ENCODE data around the gene ZBED1. TPM values are rescaled to one million over a fixed set of nuclear protein-coding genes. Genes with fewer than 3 reads are reported as not detected.
"Not testable (repeated sequence)": the region's sequence is repeated elsewhere in the genome, so short reads cannot be mapped to it uniquely, and the experiment has no call there.

Gene ZBED1
- total and polyA plus RNA-seq, 8 donors, result 11.9 to 39.5 (median 26.2) TPM

DNA sequence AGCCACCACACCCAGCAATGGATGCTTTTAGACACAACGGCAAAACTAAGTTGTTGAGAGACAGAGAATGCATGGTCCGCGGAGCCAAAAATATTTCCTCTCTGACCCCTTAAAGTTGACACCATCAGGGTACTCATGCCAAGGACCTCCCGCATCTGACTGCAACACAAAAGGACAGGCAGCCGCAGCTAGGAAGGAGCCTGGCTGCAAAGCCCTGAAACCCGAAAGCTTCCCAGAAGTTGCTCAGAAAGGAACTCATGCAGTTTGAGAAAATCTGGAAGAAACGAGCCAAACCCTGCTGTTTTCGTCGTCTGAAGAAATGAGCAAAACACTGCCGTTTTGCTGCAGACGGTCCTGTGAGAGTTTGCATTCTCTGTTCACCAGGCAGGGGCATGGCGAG lies 16.5 kb downstream of the ZBED1 start:
- Histone ChIP-seq H3K9me3 (no peaks in the 10 kb centered on the region), H3K4me3 (no peak overlapping the region), H3K27me3 (no peaks in the 10 kb centered on the region), H3K4me1 (no peaks in the 10 kb centered on the region), H3K27ac (no peak overlapping the region), H3K36me3 (peaks cover 0 to 17% (median 12%) of the 10 kb centered on the region in 3 donors)
- 82 to 85% methylated on average over 12 of the region's 12 CpGs for WGBS, 2 donors
- intact Hi-C loops (cut with DNase I), result no loop called here
- DNase-seq (no peak), FAIRE-seq (no peak), ATAC-seq (no peak)
- TF ChIP-seq, protein P1, sequence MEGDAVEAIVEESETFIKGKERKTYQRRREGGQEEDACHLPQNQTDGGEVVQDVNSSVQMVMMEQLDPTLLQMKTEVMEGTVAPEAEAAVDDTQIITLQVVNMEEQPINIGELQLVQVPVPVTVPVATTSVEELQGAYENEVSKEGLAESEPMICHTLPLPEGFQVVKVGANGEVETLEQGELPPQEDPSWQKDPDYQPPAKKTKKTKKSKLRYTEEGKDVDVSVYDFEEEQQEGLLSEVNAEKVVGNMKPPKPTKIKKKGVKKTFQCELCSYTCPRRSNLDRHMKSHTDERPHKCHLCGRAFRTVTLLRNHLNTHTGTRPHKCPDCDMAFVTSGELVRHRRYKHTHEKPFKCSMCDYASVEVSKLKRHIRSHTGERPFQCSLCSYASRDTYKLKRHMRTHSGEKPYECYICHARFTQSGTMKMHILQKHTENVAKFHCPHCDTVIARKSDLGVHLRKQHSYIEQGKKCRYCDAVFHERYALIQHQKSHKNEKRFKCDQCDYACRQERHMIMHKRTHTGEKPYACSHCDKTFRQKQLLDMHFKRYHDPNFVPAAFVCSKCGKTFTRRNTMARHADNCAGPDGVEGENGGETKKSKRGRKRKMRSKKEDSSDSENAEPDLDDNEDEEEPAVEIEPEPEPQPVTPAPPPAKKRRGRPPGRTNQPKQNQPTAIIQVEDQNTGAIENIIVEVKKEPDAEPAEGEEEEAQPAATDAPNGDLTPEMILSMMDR (IDR thresholded peaks at IDR 0.05), result no peak

DNA sequence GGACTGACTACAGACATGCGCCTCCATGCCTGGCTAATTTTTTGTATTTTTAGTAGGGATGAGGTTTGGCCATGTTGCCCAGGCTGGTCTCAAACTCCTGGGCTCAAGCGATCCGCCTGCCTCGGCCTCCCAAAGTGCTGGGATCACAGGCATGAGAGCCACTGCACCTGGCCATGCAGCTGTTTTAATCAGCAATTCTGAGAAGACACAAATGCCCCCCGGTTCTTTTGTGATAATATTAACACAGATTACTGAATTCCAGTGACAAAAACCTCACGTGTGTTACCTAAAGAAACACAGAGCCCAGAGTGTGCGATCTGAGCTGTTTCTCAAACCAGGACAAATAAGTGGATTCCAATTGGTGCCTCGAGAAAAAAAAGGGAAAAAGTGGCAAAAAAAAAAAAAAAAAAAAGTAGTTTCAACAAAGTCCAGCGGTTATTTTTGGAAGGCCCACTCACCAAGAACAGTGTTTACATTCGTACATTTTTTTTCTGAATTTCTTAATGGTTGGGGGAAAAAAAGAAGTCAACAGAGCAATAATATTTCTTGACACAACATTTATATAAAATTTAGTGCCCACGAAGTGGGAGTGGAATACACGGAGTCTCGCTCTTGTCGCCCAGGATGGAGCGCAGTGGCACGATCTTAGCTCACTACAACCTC lies 17.2 kb downstream of the ZBED1 start:
- H3K4me1 ChIP-seq, result no peaks in the 10 kb centered on the region
- intact Hi-C loops (cut with DNase I), result no loop called here
- TF ChIP-seq, protein P1 (IDR thresholded peaks at IDR 0.05), result no peak
- FAIRE-seq, result no peak
- H3K9me3 ChIP-seq, result no peaks in the 10 kb centered on the region
- H3K4me3 ChIP-seq, result no peak overlapping the region
- H3K27ac ChIP-seq, result peak overlapping the region in 1 of 4 donors; percentile 3
- peak in 3 of 4 donors; percentile 27 to 66 (median 46) for ATAC-seq
- peak in 1 of 6 donors; percentile 57 for DNase-seq
- no peaks in the 10 kb centered on the region for H3K27me3 ChIP-seq
- 49 to 66% methylated on average over 16 of the region's 16 CpGs for WGBS, 2 donors
- H3K36me3 ChIP-seq, result peaks cover 0 to 9% (median 4%) of the 10 kb centered on the region in 3 donors

DNA sequence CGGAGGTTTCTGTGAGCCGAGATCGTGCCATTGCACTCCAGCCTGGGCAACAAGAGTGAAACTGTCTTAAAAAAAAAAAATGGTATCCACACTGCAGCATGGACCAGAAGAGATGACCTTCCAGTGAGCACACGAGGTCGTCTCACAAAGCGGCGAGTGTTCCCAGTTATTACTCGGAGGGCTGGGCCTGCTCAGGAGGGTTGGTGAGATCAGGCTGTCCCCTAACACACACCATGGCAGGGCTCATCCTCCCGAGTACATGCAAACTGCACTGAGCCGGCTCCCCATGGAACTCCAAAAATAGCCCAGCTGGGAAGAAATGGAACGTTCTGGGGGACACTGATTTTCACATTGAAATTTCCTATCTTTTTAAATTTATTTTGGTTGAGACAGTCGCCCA lies 19.2 kb downstream of the ZBED1 start:
- H3K4me1 ChIP-seq; H3K36me3 ChIP-seq; H3K4me3 ChIP-seq; H3K27me3 ChIP-seq; intact Hi-C loops (cut with DNase I); H3K9me3 ChIP-seq; ATAC-seq; FAIRE-seq; H3K27ac ChIP-seq: not testable (repeated sequence)
- WGBS, 2 donors, result 94% methylated on average over 10 to 11 of the region's 12 CpGs
- peak in 1 of 6 donors; percentile 12 for DNase-seq

DNA sequence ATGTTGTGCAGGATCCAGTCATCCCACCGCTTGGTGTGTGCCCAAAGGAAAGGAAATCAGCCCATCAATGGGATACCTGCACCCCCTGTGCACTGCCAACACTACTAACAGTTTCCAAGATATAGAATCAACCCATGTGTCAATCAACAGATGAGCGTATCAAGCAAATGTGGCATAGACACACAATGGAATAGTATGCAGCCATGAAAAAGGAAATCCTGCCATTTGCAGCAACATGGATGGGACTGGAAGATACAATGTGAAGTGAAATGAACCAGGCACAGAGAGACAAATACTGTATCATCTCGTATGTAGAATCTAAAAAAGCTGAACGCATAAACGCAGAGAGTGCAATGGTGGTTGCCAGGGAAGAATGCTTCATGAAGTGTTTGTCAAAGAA lies 20.8 kb downstream of the ZBED1 start:
- 96 to 99% methylated on average over 5 of the region's 5 CpGs for WGBS, 2 donors
- DNase-seq; H3K27ac ChIP-seq; H3K4me3 ChIP-seq; FAIRE-seq; H3K27me3 ChIP-seq; H3K4me1 ChIP-seq; ATAC-seq; H3K36me3 ChIP-seq; H3K9me3 ChIP-seq; intact Hi-C loops (cut with DNase I): not testable (repeated sequence)

DNA sequence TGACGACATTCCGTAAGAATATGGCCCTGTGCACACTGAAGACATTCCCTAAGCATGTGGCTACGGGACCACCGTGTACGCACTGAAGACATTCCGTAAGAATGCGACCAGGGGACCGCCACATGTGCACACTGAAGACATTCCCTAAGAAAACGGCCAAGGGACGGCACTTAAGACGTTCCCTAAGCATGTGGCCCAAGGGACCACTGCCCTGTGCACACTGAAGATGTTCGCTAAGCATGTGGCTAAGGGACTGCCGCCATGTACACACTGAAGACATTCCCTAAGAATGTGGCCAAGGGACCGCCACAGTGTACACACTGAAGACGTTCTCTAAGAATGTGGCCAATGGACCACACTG lies 21.4 kb downstream of the ZBED1 start:
- intact Hi-C loops (cut with DNase I), result no loop called here
- Histone ChIP-seq H3K27ac (no peak overlapping the region), H3K27me3 (no peaks in the 10 kb centered on the region), H3K36me3 (no peaks in the 10 kb centered on the region), H3K4me3 (no peak overlapping the region), H3K4me1 (no peaks in the 10 kb centered on the region), H3K9me3 (no peaks in the 10 kb centered on the region)
- no peak for FAIRE-seq
- TF ChIP-seq, protein P1 (IDR thresholded peaks at IDR 0.05), result no peak
- no peak for ATAC-seq
- WGBS, 2 donors, result 96 to 97% methylated on average over 15 of the region's 15 CpGs
- no peak for DNase-seq
